Stimulated activated CD8-positive, alpha-beta memory T cell treated with anti-CD3 and anti-CD28 coated beads, Interleukin-4, amount 100 ng/mL, for 1 hour (primary cell): ENCODE data around the gene CEACAM16.

Experiments
- DNase-seq, 2 donors: peaks; one replicate each; pipeline ENCODE4 v3.0.0-alpha.2; 2020; ENCODE audit warnings: low read depth in 2 of 2, low spot score in 1 of 2

The CEACAM16 gene

DNA sequence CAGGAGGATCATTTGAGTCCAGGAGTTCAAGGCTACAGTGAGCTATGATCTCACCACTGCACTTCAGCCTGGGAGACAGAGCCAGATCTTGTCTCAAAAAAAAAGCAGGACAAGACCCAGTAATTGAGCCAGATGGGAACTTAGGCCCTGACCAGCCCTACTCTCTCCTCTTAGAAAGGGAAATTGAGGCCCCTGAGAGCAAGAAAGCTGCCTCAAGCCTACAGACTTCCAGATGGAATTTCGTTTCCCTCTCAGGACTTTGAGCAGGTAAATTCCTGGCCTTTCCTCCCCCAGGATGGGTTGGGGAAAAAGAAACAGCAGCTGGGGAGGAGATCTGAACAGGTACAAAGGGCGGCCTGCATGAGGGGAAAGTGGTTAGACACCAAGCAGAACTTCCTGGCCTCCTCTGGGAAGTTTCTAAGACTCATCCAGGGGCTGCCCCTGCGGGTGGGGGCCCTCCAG, 46.0 kb downstream of the CEACAM16 start:
- DNase-seq: no peak

DNA sequence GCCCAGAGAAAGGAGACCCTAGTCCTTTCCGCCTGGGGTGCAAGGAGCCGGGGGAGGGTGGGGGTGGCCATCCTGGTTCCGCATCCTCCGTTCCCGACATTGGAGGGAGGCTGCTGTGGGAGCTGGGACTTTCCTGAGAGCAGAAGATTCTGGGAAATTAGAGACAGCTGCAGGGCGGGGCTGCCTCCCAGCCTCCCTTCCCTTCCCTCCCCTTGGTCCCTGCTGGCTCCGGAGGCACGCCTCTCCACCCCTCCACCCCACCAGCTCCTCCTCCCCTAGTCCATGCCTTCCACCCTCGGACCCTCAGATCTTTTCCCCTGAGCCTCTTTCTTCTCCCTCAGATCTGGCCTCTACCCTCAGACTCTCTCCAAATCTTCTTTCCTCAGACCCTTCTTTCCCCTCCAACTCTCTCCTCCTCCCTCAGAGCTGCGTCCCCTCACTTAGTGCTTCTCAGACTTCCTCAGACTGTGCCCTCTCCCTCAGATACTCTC, 46.4 kb downstream of the CEACAM16 start:
- DNase-seq: no peak

DNA sequence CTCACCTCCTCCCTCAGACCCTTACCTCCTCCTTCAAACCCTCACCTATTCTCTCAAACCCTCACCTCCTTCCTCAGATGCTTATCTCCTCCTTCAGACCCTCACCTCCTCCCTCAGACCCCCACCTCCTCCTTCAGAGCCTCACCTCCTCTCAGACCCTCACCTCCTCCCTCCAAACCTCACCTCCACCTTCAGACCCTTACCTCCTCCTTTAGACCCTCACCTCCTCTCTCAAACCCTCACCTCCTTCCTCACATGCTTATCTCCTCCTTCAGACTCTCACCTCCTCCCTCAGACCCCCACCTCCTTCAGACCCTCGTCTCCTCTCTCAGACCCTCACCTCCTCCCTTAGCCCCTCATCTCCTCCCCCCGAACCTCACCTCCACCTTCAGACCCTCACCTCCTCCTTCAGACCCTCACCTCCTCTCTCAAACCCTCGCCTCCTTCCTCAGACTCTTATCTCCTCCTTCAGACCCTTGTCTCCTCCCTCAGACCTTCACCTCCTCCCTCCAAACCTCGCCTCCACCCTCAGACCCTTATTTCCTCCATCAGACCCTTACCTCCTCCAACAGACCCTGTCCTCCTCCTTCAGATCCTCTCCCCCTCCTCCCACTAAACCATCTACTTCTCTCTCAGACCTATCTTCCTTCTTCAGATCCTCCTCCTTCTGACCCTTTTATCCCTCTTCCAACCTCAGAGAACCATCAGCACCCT, 47.1 kb downstream of the CEACAM16 start:
- DNase-seq: no peak

DNA sequence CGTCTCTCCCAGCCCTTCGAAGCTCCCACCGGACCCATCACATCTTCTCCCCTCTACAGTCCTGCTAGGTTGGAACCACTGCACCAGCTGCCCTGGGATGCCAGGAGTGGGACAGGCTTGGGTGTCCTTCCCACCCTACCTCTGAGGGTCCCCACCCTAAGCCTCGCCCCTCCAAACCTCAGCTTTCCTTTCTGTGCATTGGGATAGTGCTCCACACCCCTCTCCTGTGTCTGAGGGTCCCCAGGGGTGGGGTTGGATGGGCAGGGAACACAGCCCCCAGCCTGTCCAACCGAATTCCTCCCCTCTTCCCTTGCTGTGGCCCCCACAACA, 47.6 kb downstream of the CEACAM16 start:
- no peak for DNase-seq

DNA sequence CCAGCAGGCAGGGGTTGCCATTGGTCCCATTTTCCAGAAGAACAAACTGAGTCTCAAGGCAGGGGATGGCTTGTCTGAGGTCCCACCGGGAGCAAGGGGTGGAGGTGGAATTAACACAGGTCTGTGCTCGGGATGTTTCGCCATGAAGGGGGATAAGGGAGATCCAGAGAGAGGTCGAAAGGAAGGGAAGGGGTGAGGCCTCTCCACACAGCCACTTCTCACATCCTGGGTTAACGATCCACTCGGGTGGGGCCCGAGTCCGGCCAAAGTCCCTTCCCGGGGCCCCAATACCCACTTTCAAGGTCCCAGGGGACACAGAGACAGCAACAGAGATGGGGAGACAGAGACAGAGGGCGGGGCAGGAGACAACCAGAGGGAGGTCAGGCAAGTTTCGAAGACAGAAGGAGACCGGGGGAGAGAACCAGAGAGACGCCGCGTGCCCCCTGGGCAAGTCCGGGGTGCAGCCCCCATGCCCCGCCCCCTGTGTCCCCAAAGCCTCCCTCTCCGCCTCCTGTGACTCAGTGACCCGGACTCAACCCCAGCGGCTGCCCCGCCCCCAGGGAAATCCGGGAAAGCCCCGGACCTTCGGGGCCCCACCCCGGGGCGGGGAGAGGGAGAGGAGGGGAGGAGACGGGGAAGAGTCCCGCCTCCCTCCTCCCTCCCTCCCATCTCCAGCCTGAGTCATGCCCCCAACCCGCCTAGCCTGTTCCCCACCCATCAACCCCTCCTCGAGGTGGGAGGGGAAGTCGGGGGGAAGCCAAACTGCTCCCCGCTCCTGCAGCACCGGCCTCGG, 48.2 kb downstream of the CEACAM16 start:
- peak; percentile 70 to 88 for DNase-seq

DNA sequence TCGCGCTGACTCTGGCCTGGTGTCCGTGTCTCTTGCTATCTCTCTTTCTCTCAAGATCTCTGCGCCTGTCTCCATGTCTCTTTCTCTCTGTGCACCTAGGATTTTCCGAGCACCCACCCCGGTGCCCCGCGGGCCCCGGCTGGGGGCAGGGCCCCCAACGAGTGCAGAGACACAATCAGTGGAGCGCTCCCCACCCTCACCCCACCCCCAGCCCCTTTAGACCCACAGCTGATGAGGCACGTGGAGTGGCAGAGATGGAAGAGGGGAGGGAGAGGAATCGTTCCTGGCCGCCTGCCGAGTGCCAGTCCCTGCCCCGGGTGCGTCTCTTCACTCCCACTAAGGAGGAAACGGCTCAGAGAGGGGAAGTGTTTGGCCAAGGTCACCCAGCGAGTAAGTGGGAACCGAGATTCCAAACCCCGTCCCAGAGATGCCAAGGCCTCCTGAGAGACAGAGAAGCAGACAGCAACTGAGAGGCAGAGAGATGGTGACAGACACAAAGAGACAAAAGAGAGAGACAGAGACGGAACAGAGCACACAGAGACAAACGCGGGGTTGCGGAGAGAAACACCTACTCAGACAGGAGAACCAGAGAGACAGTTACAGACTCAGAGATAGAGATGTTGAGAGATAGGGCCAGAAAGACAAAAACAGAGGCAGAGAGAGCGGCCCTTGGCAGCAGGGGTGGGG, 48.9 kb downstream of the CEACAM16 start:
- no peak for DNase-seq

DNA sequence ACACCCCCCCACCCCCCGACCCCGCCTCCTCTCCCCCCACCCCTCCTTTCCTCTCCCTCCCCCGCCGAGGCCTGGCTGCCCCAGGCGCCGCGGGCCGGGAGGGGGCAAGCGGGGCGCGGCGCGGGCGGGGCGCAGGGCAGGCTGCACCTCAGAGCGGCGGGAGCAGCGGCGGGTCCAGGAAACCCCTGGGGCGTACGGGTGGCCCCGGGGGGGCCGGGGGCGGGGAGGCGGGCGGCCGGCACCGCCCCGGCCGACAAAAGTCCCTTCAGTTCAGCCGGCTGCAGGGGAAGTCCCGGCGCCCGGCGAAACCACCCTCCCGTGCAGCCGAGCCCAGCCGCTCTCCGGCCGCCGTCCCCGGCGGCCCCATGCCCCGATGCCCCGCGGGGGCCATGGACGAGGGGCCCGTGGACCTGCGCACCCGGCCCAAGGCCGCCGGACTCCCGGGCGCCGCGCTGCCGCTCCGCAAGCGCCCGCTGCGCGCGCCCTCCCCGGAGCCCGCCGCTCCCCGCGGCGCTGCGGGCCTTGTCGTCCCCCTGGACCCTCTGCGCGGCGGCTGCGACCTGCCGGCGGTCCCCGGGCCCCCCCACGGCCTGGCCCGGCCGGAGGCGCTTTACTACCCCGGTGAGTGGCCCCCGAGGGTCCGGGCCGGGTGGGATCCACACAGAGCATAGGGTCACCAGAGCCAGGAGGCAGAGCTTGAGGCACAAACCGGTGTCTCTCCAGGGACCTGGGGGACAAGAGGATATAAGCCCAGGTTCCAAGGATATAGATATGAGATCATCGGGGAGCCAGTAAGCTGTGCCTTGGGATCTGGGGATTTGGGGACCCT, 49.7 kb downstream of the CEACAM16 start, which contains the start of gene BCL3:
Gene BCL3 (plus strand): TSS at position 283 of the 829 bp plus-strand sequence. CDS start 83 bp downstream, at position 366.
- peak in 1 of 2 donors; percentile 34 for DNase-seq

DNA sequence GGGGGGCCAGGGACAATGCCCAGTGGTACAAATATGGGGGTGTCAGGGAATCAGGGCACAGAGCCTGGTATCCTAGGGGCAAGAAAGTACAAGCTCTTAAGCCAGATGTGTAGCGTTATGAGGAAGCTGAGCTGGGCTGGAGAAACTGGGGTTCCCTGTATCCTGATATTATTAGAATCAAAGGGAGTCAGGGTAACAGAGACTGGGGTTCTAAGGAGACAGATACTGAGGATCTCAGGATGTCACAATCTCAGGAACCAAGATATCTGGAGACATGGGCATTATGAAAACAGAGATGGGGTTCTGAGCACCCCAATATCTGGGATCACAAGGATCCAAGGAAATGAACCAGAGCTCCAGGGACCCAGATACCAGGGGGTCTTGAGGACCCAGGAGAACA, 50.3 kb downstream of the CEACAM16 start:
- DNase-seq: no peak

DNA sequence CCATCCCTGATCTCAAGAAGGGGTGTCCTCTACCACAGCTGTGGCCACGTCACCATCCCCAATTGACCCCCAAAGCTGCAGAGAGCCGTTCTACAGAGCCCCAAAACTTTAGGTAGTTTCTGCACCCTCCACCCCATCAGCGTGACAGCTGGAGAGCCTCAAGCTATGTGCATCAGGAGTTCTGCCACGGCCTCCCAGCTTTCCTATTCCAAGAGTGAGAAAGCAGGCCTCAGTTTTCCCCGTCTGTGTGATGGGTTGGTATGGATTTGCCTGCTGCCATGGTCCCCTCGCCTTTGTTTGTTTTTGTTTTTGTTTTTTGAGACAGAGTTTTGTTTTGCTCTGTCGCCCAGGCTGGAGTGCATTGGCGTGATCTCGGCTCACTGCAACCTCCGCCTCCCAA, 51.0 kb downstream of the CEACAM16 start:
- DNase-seq: no peak

DNA sequence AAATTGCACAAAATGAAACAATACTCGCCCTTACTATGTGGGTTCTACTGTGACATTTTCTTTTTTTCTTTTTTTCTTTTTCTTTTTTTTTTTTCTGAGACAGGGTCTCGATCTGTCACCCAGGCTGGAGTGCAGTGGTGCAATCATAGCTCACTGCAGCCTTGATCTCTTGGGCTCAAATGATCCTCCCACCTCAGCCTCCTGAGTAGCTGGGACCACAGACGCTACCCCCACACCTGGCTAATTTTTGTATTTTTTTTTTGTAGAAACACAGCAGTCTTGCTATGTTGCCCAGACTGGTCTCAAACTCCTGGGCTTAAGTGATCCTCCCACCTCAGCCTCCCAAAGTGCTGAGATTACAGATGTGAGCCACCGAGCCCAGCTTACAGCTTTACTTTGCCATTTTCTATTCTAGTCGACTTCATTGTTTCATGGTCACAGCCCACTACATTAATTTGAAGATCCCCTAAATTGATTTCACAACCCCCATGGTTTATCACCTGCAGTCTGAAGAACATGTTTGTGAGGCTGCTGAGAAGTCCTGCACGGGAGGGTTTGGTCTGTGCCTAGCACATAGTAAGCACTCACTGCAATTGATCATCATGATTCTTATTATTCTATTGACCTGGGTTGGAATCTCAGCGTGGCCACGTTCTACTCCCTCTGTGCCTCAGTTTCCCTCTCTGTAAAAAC, 53.3 kb downstream of the CEACAM16 start:
- no peak for DNase-seq

DNA sequence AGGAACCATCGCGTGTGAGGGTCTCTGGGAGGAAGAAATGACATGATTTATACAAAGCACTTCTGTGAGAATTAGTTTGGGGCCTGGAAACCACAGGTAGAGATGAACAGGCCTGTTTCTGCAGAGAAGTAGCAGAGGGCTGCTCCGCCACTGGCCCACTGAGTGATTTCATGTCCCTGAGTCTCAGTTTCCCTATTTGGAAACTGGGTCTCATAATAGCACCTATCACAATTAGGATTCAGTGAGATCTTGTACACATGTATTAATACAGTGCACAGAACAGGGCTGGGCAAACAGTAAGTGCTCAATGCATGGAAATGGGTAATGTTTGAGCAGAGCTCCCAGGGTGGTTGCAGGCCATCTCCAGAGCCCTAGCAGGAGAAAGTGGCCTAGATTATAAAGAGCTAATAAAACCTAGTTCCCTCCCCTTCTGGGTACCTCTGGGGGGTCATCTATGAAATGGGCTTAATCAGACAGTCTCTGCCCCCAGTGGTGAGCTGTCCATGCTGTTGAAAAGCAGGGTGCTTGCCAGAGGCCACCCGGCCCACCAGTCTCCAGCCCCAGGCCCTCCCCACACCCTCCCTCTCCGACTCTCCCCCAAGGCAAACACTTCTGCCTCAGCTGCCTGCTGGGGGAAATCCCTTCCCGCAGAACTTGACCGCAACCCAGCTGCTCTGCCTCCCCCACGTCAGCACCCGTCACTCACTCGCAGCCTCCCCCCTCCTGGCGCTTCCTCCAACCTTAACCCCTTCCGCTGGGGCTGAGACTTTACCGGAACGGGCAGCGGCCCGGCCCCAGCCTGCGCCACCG, 54.1 kb downstream of the CEACAM16 start:
- peak; percentile 84 to 89 for DNase-seq

DNA sequence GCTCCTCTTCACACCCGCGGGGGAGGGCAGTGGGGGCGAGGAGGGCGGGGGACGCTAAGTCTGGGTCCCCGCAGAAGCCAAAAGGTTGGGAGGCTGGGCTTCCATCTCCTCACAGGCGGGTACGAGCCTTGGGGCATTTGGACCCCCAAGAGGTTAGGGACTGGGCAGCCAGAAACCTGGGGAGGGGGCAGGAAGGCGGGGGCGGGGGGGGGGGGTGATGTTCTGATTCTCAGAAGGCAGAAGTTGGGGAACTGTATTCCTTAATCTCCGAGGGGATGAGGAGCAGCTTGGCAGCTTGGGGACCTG, 54.6 kb downstream of the CEACAM16 start:
- no peak for DNase-seq

DNA sequence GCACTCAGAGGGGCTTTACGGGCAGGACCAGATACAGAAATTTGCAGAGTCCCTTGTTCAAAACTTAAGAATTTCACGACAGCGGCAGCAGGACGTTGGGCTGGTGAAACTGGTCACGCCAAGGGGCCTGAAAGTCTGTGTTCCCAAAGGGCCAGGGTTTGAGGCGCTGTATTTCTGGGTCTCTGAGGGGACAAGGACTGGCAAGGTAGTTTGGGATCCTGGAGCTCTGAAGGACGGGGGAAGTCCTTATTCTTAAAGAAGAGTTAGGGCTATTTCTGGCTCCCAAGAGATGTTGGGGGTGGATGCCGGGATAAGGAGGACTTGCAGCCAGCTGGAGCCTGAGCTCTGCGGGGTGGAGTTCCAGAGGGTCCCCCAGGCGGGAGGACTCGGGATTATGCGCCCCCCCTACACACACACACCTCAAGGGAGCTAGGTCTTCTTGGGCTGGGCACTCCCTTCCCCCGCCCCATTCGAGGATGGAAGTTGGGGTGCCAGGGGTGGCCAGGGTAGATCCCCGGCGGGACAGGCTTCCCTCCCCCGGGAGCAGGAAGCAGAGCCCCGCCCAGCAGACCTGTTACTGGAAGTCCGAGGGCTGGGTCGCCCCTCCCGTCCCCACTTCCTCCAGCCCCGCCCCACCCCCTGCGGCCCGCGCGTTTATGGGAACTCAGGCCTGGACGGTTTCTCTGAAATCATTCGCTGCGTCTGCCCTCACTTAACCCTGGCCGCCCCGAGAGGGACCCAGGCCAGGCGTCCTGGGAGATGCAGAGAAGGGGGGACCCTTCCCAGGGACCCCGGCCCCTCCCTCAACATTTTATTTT, 55.2 kb downstream of the CEACAM16 start:
- DNase-seq: peak in 1 of 2 donors; percentile 53

DNA sequence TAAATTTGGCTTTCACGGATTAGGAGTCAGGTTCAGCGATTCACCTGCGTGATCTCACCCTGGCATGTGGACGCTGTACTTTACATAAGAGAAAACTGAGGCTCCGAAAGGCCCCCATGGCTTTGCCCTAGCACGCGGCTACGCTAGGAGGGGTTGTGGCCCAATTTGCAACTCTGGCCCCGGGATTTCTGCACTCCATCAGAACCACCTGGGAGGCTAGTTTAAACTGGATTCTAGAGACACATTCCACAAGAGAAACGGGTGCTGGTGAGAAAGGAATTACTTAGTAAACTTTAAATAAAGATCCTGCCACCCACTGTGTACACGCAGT, 55.8 kb downstream of the CEACAM16 start:
- DNase-seq: no peak

DNA sequence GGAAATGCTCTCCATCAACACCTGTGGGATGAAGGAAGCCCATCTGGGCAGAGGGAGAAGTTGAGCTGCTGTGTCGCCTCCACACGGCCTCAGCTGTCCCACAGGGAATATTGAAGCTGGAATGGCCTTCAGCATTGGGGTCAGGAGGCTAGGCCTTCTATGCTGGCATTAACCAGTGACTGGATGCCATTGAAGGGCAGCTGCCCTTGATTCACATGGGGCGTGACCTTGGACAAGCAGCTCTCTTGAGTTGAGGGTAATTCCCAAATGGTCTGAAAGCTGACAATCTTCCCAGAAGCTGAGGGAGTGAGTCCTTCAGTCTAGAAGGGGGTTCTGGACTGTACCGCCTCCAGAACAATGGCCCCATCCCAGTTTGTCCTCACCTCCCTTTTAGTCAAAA, 56.3 kb downstream of the CEACAM16 start:
- DNase-seq: no peak

DNA sequence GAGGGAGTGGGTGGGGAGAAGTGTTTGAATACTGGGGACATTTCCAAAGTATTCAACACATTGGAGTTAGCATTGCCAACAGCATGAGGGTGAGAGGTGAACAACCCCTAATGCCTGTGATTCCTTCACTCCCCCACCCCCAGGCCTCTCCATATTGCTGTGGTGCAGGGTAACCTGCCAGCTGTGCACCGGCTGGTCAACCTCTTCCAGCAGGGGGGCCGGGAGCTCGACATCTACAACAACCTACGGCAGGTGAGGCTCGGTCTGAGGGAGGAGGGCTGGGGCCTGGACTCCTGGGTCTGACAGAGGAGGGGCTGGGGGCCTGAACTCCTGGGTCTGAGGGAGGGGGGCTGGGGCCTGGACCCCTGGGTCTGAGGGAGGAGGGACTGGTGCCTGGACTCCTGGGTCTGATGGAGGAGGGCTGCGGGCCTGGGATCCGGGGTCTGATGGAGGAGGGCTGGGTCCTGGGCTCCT, 57.2 kb downstream of the CEACAM16 start:
- DNase-seq: no peak

DNA sequence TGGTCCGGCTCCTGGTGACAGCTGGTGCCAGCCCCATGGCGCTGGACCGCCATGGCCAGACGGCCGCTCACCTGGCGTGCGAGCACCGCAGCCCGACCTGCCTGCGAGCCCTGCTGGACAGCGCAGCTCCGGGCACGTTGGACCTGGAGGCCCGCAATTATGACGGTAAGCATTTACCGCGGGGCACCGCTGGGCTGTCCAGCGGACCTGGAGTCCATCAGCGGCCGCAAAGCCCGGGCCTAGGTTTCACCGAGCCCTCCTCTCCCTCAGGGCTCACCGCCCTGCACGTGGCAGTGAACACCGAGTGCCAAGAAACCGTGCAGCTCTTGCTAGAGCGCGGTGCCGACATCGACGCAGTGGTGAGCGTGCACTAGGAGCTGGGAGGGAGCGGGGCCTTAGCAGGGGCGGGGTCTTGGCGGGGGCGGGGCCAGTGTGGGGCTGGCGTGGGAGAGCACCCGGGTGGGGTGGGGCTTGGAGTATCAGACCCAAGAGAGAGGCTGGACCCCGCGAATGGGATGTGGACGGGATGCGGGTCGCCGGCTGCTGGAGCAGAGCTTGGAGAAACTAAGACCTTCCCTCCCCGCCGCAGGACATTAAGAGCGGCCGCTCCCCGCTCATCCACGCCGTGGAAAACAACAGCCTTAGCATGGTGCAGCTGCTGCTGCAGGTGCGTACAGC, 58.2 kb downstream of the CEACAM16 start:
- no peak for DNase-seq
